H9 (cell line): ENCODE data around the gene LHX1. TPM values are rescaled to one million over a fixed set of nuclear protein-coding genes. Genes with fewer than 3 reads are reported as not detected.

ENCODE experiments used
- DNase-seq: peaks from one replicate; pipeline ENCODE4 v3.0.0-alpha.2; 2017
- H2AFZ ChIP-seq: one replicate; pipeline ENCODE4 v1.6.1; 2013; ENCODE audit warnings: mild to moderate bottlenecking, low read length, control low read depth, moderate library complexity
- H2AK5ac ChIP-seq: 2 replicates; pipeline ENCODE4 v1.6.1; 2013; ENCODE audit warnings: low read length, control low read depth, mixed read lengths; ENCODE audit not compliant: insufficient read length
- H2BK120ac ChIP-seq: one replicate; pipeline ENCODE4 v1.6.1; 2013; ENCODE audit warnings: low read depth, mild to moderate bottlenecking, low read length, control low read depth, inconsistent platforms; ENCODE audit not compliant: poor library complexity, severe bottlenecking
- H2BK12ac ChIP-seq: 2 replicates; pipeline ENCODE4 v1.6.1; 2013; ENCODE audit warnings: low read length, control low read depth, mixed read lengths, low read depth; ENCODE audit not compliant: insufficient read length
- H2BK15ac ChIP-seq: 2 replicates; pipeline ENCODE4 v1.6.1; 2013; ENCODE audit warnings: low read depth, low read length, control low read depth
- H2BK20ac ChIP-seq: one replicate; pipeline ENCODE4 v1.6.1; 2013; ENCODE audit warnings: low read depth, mild to moderate bottlenecking, low read length, control low read depth, inconsistent platforms; ENCODE audit not compliant: poor library complexity, severe bottlenecking
- H2BK5ac ChIP-seq: 2 replicates; pipeline ENCODE4 v1.6.1; 2013; ENCODE audit warnings: low read length, control low read depth, mixed read lengths; ENCODE audit not compliant: insufficient read length
- H3K14ac ChIP-seq: 2 replicates; pipeline ENCODE4 v1.6.1; 2013; ENCODE audit warnings: low read length, control low read depth; ENCODE audit not compliant: insufficient read depth
- H3K18ac ChIP-seq: 2 replicates; pipeline ENCODE4 v1.6.1; 2013; ENCODE audit warnings: low read depth, mild to moderate bottlenecking, mixed read lengths, low read length, control low read depth; ENCODE audit not compliant: insufficient read length
- H3K23ac ChIP-seq: 2 replicates; pipeline ENCODE4 v1.6.1; 2013; ENCODE audit warnings: low read length, control low read depth, mixed read lengths, low read depth; ENCODE audit not compliant: insufficient read length
- H3K23me2 ChIP-seq: 2 replicates; pipeline ENCODE4 v1.6.1; 2013; ENCODE audit warnings: low read depth, mild to moderate bottlenecking, mixed read lengths, low read length, control low read depth; ENCODE audit not compliant: insufficient read length, poor library complexity, severe bottlenecking
- H3K27ac ChIP-seq: 2 replicates; pipeline ENCODE4 v1.5.1; 2013; ENCODE audit warnings: low read length, control low read depth, mixed read lengths, low read depth; ENCODE audit not compliant: insufficient read length
- H3K27me3 ChIP-seq: 2 replicates; pipeline ENCODE4 v1.6.1; 2013; ENCODE audit warnings: low read length, control low read depth, inconsistent platforms; ENCODE audit not compliant: insufficient read depth
- H3K4ac ChIP-seq: 2 replicates; pipeline ENCODE4 v1.6.1; 2013; ENCODE audit warnings: low read depth, mild to moderate bottlenecking, control low read depth, inconsistent platforms, low read length, moderate library complexity
- H3K4me1 ChIP-seq: 2 replicates; pipeline ENCODE4 v1.6.1; 2013; ENCODE audit warnings: low read length, control low read depth, inconsistent platforms; ENCODE audit not compliant: insufficient read depth
- H3K4me2 ChIP-seq: 2 replicates; pipeline ENCODE4 v1.6.1; 2013; ENCODE audit warnings: low read length, control low read depth, mixed read lengths; ENCODE audit not compliant: insufficient read length, insufficient read depth
- H3K56ac ChIP-seq: 2 replicates; pipeline ENCODE4 v1.6.1; 2013; ENCODE audit warnings: low read depth, mild to moderate bottlenecking, mixed read lengths, low read length, control low read depth; ENCODE audit not compliant: insufficient read length
- H3K79me1 ChIP-seq: 2 replicates; pipeline ENCODE4 v1.6.1; 2013; ENCODE audit warnings: low read depth, mild to moderate bottlenecking, moderate library complexity, low read length, control low read depth, inconsistent platforms; ENCODE audit not compliant: insufficient read depth, poor library complexity, severe bottlenecking
- H3K79me2 ChIP-seq: 2 replicates; pipeline ENCODE4 v1.6.1; 2013; ENCODE audit warnings: low read length, control low read depth, inconsistent platforms; ENCODE audit not compliant: insufficient read depth
- H3K9ac ChIP-seq: 2 replicates; pipeline ENCODE4 v1.6.1; 2013; ENCODE audit warnings: low read length, control low read depth, mixed read lengths; ENCODE audit not compliant: insufficient read length; ENCODE audit errors: extremely low read depth
- H3K9me3 ChIP-seq: one replicate; pipeline ENCODE4 v1.6.1; 2013; ENCODE audit warnings: low read depth, low read length, inconsistent platforms; ENCODE audit not compliant: control insufficient read depth
- H3T11ph ChIP-seq: one replicate; pipeline ENCODE4 v1.6.1; 2013; ENCODE audit warnings: mild to moderate bottlenecking, low read length, control low read depth, inconsistent platforms
- H4K20me1 ChIP-seq: one replicate; pipeline ENCODE4 v1.6.1; 2013; ENCODE audit not compliant: control insufficient read depth, insufficient read length, insufficient read depth
- H4K5ac ChIP-seq: 2 replicates; pipeline ENCODE4 v1.6.1; 2013; ENCODE audit warnings: low read depth, mild to moderate bottlenecking, mixed read lengths, low read length, control low read depth; ENCODE audit not compliant: insufficient read length
- H4K8ac ChIP-seq: replicated peaks from 2 replicates; pipeline ENCODE4 v1.6.1; 2013; ENCODE audit warnings: low read length, control low read depth, mixed read lengths, low read depth; ENCODE audit not compliant: insufficient read length
- H4K91ac ChIP-seq: 2 replicates; pipeline ENCODE4 v1.6.1; 2013; ENCODE audit warnings: low read depth, mild to moderate bottlenecking, moderate library complexity, mixed read lengths, low read length, control low read depth; ENCODE audit not compliant: insufficient read length
- H3K27ac Mint-ChIP-seq, 3 experiments: 2 replicates in 2 of 3; 3 replicates in 1 of 3; pipeline ENCODE4 v1.8.0; 2020 to 2021; ENCODE audit warnings: mixed read lengths in 3 of 3, mild to moderate bottlenecking in 1 of 3, moderate library complexity in 1 of 3
- H3K27me3 Mint-ChIP-seq: 2 replicates; pipeline ENCODE4 v1.8.0; 2021; ENCODE audit warnings: low read depth, mild to moderate bottlenecking, moderate library complexity, mixed read lengths
- H3K36me3 Mint-ChIP-seq, 3 experiments: 2 replicates in 2 of 3; 3 replicates in 1 of 3; pipeline ENCODE4 v1.8.0; 2020 to 2021; ENCODE audit warnings: low read depth in 3 of 3, mixed read lengths in 3 of 3; ENCODE audit not compliant: insufficient read depth in 1 of 3
- H3K4me1 Mint-ChIP-seq, 2 experiments: 2 replicates each; pipeline ENCODE4 v1.8.0; 2020; ENCODE audit warnings: mixed read lengths in 2 of 2
- H3K4me3 Mint-ChIP-seq, 2 experiments: 2 replicates in 1 of 2; 3 replicates in 1 of 2; pipeline ENCODE4 v1.8.0; 2020 to 2021; ENCODE audit warnings: mild to moderate bottlenecking in 2 of 2, mixed read lengths in 2 of 2, moderate library complexity in 1 of 2
- H3K9me3 Mint-ChIP-seq, 2 experiments: 2 replicates in 1 of 2; 3 replicates in 1 of 2; pipeline ENCODE4 v1.8.0; 2020; ENCODE audit warnings: mild to moderate bottlenecking in 2 of 2, mixed read lengths in 2 of 2, moderate library complexity in 1 of 2
- WGBS: extraction: QIAGEN DNeasy Blood & Tissue Kit; methylation state at CpG from one replicate; pipeline ENCODE4 v1.1.7; 2013; ENCODE audit warnings: missing lambda C conversion rate, low lambda C conversion rate, mixed read lengths; ENCODE audit not compliant: insufficient read length; ENCODE audit errors: extremely low coverage; 5-methylcytosine and 5-hydroxymethylcytosine counted together
- total RNA-seq: library from RNA; stranded (reverse); gene quantifications from 2 replicates; pipeline ENCODE4 v1.2.1, GENCODE V29; 2021
- TF ChIP-seq, protein P1 (sequence below): fragments of 200-600 bp; sonication (generic); conservative IDR thresholded peaks from 3 replicates; pipeline ENCODE4 v1.8.0; 2021; ENCODE audit warnings: antibody characterized with exemption, mild to moderate bottlenecking

Gene LHX1
- total RNA-seq, 1 experiment from 2014 or later = 0.22 TPM

GRCh38 chr17:36934144-36934691 lies 3.1 kb upstream of the LHX1 start:
- Histone ChIP-seq H4K20me1 (no peaks in the 10 kb centered on the region), H2BK5ac (no peak overlapping the region), H3K14ac (no peak overlapping the region; the same call in 1 of the 2 replicates), H3K27ac (no peak overlapping the region), H3K18ac (no peak overlapping the region), H2BK120ac (no peak overlapping the region), H4K8ac (no peak overlapping the region), H2AK5ac (no peak overlapping the region), H4K5ac (no peak overlapping the region), H4K91ac (no peak overlapping the region), H3T11ph (no peak overlapping the region), H2BK12ac (no peak overlapping the region), H3K27me3 (peaks cover 87% of the 10 kb centered on the region), H3K4me1 (peaks cover 2% of the 10 kb centered on the region; the same call in 1 of the 2 replicates), H3K23me2 (peaks cover 30% of the 10 kb centered on the region), H2BK15ac (no peak overlapping the region), H3K9me3 (no peaks in the 10 kb centered on the region), H2BK20ac (no peak overlapping the region), H3K23ac (no peak overlapping the region), H3K4ac (no peak overlapping the region), H3K4me2 (peak overlapping the region; percentile 65), H3K56ac (no peak overlapping the region), H3K79me1 (no peaks in the 10 kb centered on the region), H3K79me2 (no peaks in the 10 kb centered on the region), H2AFZ (no peak overlapping the region), H3K9ac (no peak overlapping the region)
- WGBS = no CpG with 5 or more reads among the region's 26 CpGs
- TF ChIP-seq, protein P1, sequence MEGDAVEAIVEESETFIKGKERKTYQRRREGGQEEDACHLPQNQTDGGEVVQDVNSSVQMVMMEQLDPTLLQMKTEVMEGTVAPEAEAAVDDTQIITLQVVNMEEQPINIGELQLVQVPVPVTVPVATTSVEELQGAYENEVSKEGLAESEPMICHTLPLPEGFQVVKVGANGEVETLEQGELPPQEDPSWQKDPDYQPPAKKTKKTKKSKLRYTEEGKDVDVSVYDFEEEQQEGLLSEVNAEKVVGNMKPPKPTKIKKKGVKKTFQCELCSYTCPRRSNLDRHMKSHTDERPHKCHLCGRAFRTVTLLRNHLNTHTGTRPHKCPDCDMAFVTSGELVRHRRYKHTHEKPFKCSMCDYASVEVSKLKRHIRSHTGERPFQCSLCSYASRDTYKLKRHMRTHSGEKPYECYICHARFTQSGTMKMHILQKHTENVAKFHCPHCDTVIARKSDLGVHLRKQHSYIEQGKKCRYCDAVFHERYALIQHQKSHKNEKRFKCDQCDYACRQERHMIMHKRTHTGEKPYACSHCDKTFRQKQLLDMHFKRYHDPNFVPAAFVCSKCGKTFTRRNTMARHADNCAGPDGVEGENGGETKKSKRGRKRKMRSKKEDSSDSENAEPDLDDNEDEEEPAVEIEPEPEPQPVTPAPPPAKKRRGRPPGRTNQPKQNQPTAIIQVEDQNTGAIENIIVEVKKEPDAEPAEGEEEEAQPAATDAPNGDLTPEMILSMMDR = peak; percentile 29; the same call in 1 of the 3 replicates
- Mint-ChIP-seq H3K27me3 (peaks cover 100% of the 10 kb centered on the region), H3K4me3 (peak overlapping the region; percentile 35 to 72), H3K36me3 (no peaks in the 10 kb centered on the region; a peak in 1 of 7 replicates), H3K4me1 (peaks cover 69 to 84% of the 10 kb centered on the region in 2 experiments), H3K27ac (no peak overlapping the region), H3K9me3 (peaks cover 0 to 8% of the 10 kb centered on the region in 2 experiments; a peak in 2 of 5 replicates)
- DNase-seq = peak; percentile 72
